GM12872 (cell line): ENCODE data around the gene CDK14.

Experiments used
- TF ChIP-seq, protein P1 (sequence below): IDR thresholded peaks from 3 replicates; pipeline ENCODE4 v1.5.1; 2011; ENCODE audit warnings: low read depth, mild to moderate bottlenecking, low read length, moderate library complexity; ENCODE audit not compliant: insufficient read depth

Gene CDK14

GRCh38 chr7:90869335-90869734, 273.2 kb downstream of the CDK14 start:
- TF ChIP-seq, protein P1, sequence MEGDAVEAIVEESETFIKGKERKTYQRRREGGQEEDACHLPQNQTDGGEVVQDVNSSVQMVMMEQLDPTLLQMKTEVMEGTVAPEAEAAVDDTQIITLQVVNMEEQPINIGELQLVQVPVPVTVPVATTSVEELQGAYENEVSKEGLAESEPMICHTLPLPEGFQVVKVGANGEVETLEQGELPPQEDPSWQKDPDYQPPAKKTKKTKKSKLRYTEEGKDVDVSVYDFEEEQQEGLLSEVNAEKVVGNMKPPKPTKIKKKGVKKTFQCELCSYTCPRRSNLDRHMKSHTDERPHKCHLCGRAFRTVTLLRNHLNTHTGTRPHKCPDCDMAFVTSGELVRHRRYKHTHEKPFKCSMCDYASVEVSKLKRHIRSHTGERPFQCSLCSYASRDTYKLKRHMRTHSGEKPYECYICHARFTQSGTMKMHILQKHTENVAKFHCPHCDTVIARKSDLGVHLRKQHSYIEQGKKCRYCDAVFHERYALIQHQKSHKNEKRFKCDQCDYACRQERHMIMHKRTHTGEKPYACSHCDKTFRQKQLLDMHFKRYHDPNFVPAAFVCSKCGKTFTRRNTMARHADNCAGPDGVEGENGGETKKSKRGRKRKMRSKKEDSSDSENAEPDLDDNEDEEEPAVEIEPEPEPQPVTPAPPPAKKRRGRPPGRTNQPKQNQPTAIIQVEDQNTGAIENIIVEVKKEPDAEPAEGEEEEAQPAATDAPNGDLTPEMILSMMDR: no peak

- TF ChIP-seq, protein P1: no peak
Measured at GRCh38 chr7:90876701-90877100, 280.6 kb downstream of the CDK14 start.

- TF ChIP-seq, protein P1: no peak
Measured at GRCh38 chr7:90877201-90877600, 281.1 kb downstream of the CDK14 start.

- TF ChIP-seq, protein P1: no peak
Measured at GRCh38 chr7:90879924-90880323, 283.8 kb downstream of the CDK14 start.

DNA sequence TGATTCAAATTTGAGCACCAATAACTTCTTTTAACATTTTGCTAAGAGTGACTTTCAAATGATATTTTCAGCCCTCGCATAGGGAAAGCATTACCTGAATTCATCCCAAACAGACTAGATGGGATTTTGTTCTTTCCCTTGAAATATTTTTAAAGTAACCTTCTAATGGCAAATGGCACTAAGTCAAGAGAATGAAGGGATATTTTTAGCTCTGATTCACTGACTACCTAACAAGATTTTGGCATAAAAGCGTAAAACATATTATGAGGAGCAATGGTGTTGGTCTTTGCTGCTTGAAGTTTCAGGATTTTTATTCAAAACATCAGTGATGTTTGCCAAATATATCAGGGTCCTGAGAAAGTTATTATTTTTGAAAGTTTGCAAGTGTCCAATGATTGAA, 290.3 kb downstream of the CDK14 start:
- TF ChIP-seq, protein P1: no peak

DNA sequence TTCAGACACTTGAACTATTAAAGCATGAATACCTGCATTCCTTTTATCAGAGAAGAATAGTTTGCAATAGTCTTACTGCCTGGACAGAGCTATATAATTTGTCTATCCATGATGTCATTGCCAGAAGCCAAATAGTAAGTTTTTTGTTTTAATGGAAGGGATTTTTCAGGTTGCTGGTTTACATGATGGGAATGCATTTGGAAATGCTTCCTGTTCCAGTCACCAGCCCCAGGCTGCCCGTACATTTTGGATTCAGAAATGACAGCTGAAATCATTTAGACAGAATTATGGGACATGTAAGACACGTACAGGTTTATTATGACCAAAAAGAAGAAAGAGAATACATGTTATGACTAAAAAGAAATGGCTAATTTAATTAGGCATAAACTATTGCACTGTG, 293.1 kb downstream of the CDK14 start:
- TF ChIP-seq, protein P1: no peak

- TF ChIP-seq, protein P1: no peak
Measured at GRCh38 chr7:90889644-90890043, 293.5 kb downstream of the CDK14 start.

DNA sequence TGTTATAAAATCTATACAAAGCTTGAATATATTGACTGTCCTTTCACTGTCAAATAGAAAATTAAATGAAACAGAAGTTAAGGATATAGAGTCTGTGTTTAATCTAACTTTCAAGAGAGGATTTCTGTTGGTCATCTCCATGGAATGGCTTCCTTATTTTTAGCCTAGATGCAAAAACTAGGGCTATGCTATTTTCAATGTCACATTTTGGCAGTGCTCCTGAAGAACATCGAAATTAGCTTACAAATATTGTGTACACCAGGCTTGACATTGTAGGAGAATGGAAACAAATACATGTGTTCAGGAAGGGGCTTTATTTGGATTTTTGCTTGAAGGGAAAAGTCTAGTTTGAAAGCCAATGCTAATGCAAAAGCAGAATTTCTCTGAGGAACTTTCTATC, 295.4 kb downstream of the CDK14 start:
- TF ChIP-seq, protein P1: no peak
